GM12892 (cell line): ENCODE results near the gene TBC1D5.

ENCODE experiments used
- POLR2A ChIP-seq: IDR thresholded peaks from 2 replicates; pipeline ENCODE4 v1.6.1; 2011; ENCODE audit warnings: low read depth, low read length, control low read depth
- POLR2AphosphoS5 ChIP-seq: IDR thresholded peaks from 2 replicates; pipeline ENCODE4 v1.6.1; 2011; ENCODE audit warnings: low read depth, low read length, control low read depth

DNA sequence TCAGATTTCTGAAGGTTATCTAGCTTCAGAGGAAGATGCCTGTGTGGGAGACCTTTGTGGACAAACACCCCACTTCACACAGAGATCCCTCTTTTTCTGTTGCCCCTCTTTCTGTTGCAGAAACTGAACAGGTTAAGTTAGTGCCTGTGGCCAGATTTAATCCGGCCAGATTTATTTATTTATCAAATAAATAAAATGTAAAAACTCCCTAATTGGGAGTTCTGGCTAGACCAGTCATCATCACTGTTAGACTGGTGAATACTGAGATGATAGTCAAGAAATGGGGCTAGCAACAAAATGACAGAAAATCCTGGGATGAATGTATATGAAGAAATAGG, 1.2 kb upstream of the TBC1D5 start:
- TF ChIP-seq POLR2AphosphoS5 (no peak), POLR2A (no peak)
